Trophoblast cell (in vitro differentiated cells and primary cell): ENCODE data around the gene UNC13B.

Experiments
- DNase-seq, 2 donors: peaks; one replicate each; pipeline ENCODE4 v3.0.0-alpha.2; 2016
- H2AFZ ChIP-seq: 2 replicates; pipeline ENCODE4 v1.6.1; 2013; ENCODE audit warnings: low read length, moderate library complexity, mild to moderate bottlenecking; ENCODE audit not compliant: insufficient read depth, poor library complexity
- H2AK5ac ChIP-seq: 2 replicates; pipeline ENCODE4 v1.6.1; 2013; ENCODE audit warnings: mild to moderate bottlenecking, low read length
- H2BK120ac ChIP-seq: 2 replicates; pipeline ENCODE4 v1.6.1; 2013; ENCODE audit warnings: low read length, mild to moderate bottlenecking, moderate library complexity; ENCODE audit not compliant: insufficient read depth, poor library complexity
- H2BK12ac ChIP-seq: 2 replicates; pipeline ENCODE4 v1.6.1; 2013; ENCODE audit warnings: mild to moderate bottlenecking, low read length, moderate library complexity
- H2BK5ac ChIP-seq: 2 replicates; pipeline ENCODE4 v1.6.1; 2013; ENCODE audit warnings: low read length, low read depth, moderate library complexity, mild to moderate bottlenecking; ENCODE audit not compliant: poor library complexity
- H3K14ac ChIP-seq: 2 replicates; pipeline ENCODE4 v1.6.1; 2013; ENCODE audit warnings: mild to moderate bottlenecking, low read length
- H3K18ac ChIP-seq: 2 replicates; pipeline ENCODE4 v1.6.1; 2013; ENCODE audit warnings: mild to moderate bottlenecking, low read length
- H3K23ac ChIP-seq: 2 replicates; pipeline ENCODE4 v1.6.1; 2013; ENCODE audit warnings: low read length
- H3K27ac ChIP-seq: 2 replicates; pipeline ENCODE4 v1.5.1; 2013; ENCODE audit warnings: low read depth, mild to moderate bottlenecking, inconsistent platforms, low read length, moderate library complexity
- H3K27me3 ChIP-seq: 2 replicates; pipeline ENCODE4 v1.6.1; 2013; ENCODE audit warnings: inconsistent platforms, mild to moderate bottlenecking, low read length, moderate library complexity; ENCODE audit not compliant: insufficient read depth
- H3K36me3 ChIP-seq, 2 experiments: 1 replicate in 1 of 2; 2 replicates in 1 of 2; pipeline ENCODE4 v1.6.1; 2013; ENCODE audit warnings: low read length in 2 of 2, mild to moderate bottlenecking in 2 of 2, moderate library complexity in 1 of 2; ENCODE audit not compliant: insufficient read depth in 2 of 2, control insufficient read depth in 1 of 2
- H3K4ac ChIP-seq: 2 replicates; pipeline ENCODE4 v1.6.1; 2013; ENCODE audit warnings: low read depth, mild to moderate bottlenecking, low read length, moderate library complexity
- H3K4me1 ChIP-seq, 2 experiments: 1 replicate in 1 of 2; 2 replicates in 1 of 2; pipeline ENCODE4 v1.6.1; 2013; ENCODE audit warnings: low read length in 2 of 2, mild to moderate bottlenecking in 2 of 2, moderate library complexity in 1 of 2; ENCODE audit not compliant: insufficient read depth in 2 of 2, control insufficient read depth in 1 of 2
- H3K4me2 ChIP-seq: 2 replicates; pipeline ENCODE4 v1.6.1; 2013; ENCODE audit warnings: inconsistent platforms, mild to moderate bottlenecking, low read length, moderate library complexity
- H3K4me3 ChIP-seq: 2 replicates; pipeline ENCODE4 v1.5.1; 2013; ENCODE audit warnings: mild to moderate bottlenecking, low read depth, low read length, inconsistent platforms
- H3K79me1 ChIP-seq: one replicate; pipeline ENCODE4 v1.6.1; 2013; ENCODE audit warnings: low read length
- H3K79me2 ChIP-seq: 2 replicates; pipeline ENCODE4 v1.6.1; 2013; ENCODE audit warnings: low read length, mild to moderate bottlenecking; ENCODE audit not compliant: control insufficient read depth, insufficient read depth, poor library complexity
- H3K9ac ChIP-seq: 2 replicates; pipeline ENCODE4 v1.6.1; 2013; ENCODE audit warnings: mild to moderate bottlenecking, low read length
- H3K9me3 ChIP-seq: 2 replicates; pipeline ENCODE4 v1.6.1; 2013; ENCODE audit warnings: low read depth, mild to moderate bottlenecking, control low read depth, inconsistent platforms, low read length; ENCODE audit not compliant: insufficient read depth
- H4K12ac ChIP-seq: 2 replicates; pipeline ENCODE4 v1.6.1; 2013; ENCODE audit warnings: low read depth, mild to moderate bottlenecking, low read length, moderate library complexity
- H4K8ac ChIP-seq: 2 replicates; pipeline ENCODE4 v1.6.1; 2013; ENCODE audit warnings: low read depth, mild to moderate bottlenecking, low read length, moderate library complexity
- H4K91ac ChIP-seq: one replicate; pipeline ENCODE4 v1.6.1; 2013; ENCODE audit warnings: low read depth, mild to moderate bottlenecking, low read length, moderate library complexity
- WGBS: extraction: QIAGEN DNeasy Blood & Tissue Kit; methylation state at CpG from one replicate; pipeline ENCODE4 v1.1.7; 2013; ENCODE audit warnings: missing lambda C conversion rate; ENCODE audit not compliant: insufficient read length, insufficient coverage; ENCODE audit errors: extremely low coverage; 5-methylcytosine and 5-hydroxymethylcytosine counted together

UNC13B gene

DNA sequence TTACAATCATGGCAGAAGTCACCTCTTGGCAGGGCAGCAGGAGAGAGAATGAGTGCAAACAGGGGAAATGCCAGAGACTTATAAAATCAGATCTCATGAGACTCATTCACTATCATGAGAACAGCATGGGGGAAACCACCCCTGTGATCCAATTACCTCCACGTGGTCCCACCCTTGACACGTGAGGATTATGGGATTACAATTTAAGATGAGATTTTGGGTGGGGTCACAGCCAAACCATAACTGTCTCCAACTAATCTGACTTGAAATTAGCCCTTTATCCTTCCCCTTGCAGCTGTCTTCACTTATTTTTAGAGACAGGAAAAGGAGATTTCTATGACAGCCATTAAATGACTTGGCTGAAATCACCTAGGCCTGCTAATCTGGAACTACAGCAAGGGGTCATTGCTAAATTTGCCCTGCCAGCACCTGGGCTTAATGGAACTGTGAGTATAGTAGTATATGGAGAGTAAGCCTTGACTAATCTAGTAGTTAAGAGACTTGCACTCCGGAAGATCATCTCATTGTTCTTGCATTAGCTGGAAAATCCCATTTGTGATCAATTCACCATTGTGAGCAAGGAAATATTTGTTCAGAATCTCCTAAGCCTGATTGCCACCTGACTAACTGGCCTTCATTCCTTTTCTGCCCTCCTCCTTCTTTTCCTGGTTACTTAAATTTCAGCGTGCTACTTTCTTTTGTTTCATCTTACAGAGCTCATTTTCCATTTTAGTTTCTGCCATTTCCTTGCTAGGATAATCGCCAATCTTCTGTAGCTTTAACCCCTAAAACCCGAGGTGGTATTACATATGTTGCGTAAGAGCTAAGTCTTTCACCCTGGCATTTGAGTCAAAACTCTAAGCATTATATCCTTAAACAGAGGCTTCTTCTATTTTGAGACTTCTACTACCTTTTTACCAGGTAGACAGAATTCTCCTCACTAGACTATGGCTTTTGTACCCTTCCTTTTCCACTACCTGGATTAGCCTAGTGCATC lies 262.8 kb downstream of the UNC13B start:
- no peak overlapping the region for H2AK5ac ChIP-seq
- no peak overlapping the region for H3K4me2 ChIP-seq
- no peak overlapping the region for H3K9ac ChIP-seq
- no peaks in the 10 kb centered on the region for H3K36me3 ChIP-seq
- H2BK5ac ChIP-seq = no peak overlapping the region
- no peak overlapping the region for H3K23ac ChIP-seq
- no peak for DNase-seq
- H3K27ac ChIP-seq = no peak overlapping the region
- no peak overlapping the region for H4K12ac ChIP-seq
- H4K91ac ChIP-seq = no peak overlapping the region
- H3K4ac ChIP-seq = no peak overlapping the region
- no peaks in the 10 kb centered on the region for H3K79me2 ChIP-seq
- H3K18ac ChIP-seq = no peak overlapping the region
- H3K14ac ChIP-seq = no peak overlapping the region
- no peaks in the 10 kb centered on the region for H3K27me3 ChIP-seq
- no peak overlapping the region for H4K8ac ChIP-seq
- no peak overlapping the region for H3K4me3 ChIP-seq
- no peak overlapping the region for H2AFZ ChIP-seq
- H2BK120ac ChIP-seq = no peak overlapping the region
- H3K4me1 ChIP-seq = no peaks in the 10 kb centered on the region
- no peak overlapping the region for H2BK12ac ChIP-seq
- H3K79me1 ChIP-seq = no peaks in the 10 kb centered on the region
- WGBS = no CpG with 5 or more reads among the region's 7 CpGs
- H3K9me3 ChIP-seq = no peaks in the 10 kb centered on the region

DNA sequence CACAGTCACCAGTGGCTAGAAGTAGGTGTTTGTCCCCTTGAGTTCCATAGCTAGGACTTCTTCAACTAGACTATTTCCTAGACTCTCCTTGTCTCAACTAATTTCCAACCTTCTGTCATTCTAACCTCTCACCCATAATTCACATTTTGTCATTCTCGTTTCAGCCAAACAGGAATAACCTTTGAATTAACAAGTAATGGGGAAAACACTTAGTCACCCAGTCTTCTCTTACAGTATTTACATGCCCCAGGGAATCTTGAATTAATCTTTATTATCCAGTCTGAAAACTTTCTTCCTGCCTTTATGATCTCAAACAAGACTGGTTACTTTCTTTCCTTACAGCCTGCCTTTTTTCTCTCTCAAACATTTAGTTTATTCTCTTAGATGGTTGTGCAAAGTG lies 264.8 kb downstream of the UNC13B start:
- DNase-seq = no peak
- no peak overlapping the region for H3K27ac ChIP-seq
- no peak overlapping the region for H4K8ac ChIP-seq
- H3K4me1 ChIP-seq = no peaks in the 10 kb centered on the region
- no peak overlapping the region for H3K4me3 ChIP-seq
- H3K23ac ChIP-seq = no peak overlapping the region
- H3K14ac ChIP-seq = no peak overlapping the region
- H3K79me1 ChIP-seq = no peaks in the 10 kb centered on the region
- no peak overlapping the region for H2AK5ac ChIP-seq
- WGBS = no CpG with 5 or more reads among the region's 1 CpG
- H3K4me2 ChIP-seq = no peak overlapping the region
- no peaks in the 10 kb centered on the region for H3K9me3 ChIP-seq
- no peak overlapping the region for H2BK5ac ChIP-seq
- no peak overlapping the region for H4K12ac ChIP-seq
- H3K27me3 ChIP-seq = no peaks in the 10 kb centered on the region
- no peak overlapping the region for H4K91ac ChIP-seq
- no peaks in the 10 kb centered on the region for H3K36me3 ChIP-seq
- H3K9ac ChIP-seq = no peak overlapping the region
- no peak overlapping the region for H2AFZ ChIP-seq
- no peak overlapping the region for H2BK12ac ChIP-seq
- no peak overlapping the region for H2BK120ac ChIP-seq
- no peak overlapping the region for H3K4ac ChIP-seq
- no peak overlapping the region for H3K18ac ChIP-seq
- no peaks in the 10 kb centered on the region for H3K79me2 ChIP-seq

GRCh38 chr9:35431467-35431866 lies 269.7 kb downstream of the UNC13B start:
- no peak overlapping the region for H3K4me3 ChIP-seq
- no peak overlapping the region for H4K91ac ChIP-seq
- H3K23ac ChIP-seq = no peak overlapping the region

DNA sequence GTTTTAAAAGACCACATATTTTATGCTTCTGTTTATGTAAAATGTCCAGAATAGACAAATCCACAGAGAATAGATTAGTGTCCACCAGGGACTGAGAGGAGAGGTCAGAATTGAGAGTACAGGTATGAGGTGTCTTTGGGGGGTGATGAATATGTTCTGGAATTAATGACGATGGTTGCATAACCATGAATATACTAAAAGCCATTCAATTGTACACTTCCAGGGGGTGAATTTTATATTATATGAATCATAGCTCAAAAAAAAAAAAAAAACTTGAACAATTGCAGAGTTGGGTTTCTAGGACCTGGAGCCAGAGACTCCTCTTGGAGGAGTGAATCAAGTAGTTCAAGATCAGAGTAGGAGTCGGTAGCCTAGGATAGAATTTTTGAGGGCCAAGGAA lies 270.3 kb downstream of the UNC13B start:
- H2AFZ ChIP-seq = no peak overlapping the region
- H3K23ac ChIP-seq = no peak overlapping the region
- WGBS = no CpG with 5 or more reads among the region's 2 CpGs
- no peak overlapping the region for H3K27ac ChIP-seq
- no peak overlapping the region for H4K8ac ChIP-seq
- no peak overlapping the region for H4K12ac ChIP-seq
- H3K79me2 ChIP-seq = no peaks in the 10 kb centered on the region
- no peak overlapping the region for H2BK12ac ChIP-seq
- no peak overlapping the region for H3K14ac ChIP-seq
- H2AK5ac ChIP-seq = no peak overlapping the region
- no peak overlapping the region for H2BK5ac ChIP-seq
- H3K4me3 ChIP-seq = no peak overlapping the region
- no peak overlapping the region for H3K4ac ChIP-seq
- no peak overlapping the region for H3K18ac ChIP-seq
- no peak overlapping the region for H3K9ac ChIP-seq
- no peaks in the 10 kb centered on the region for H3K79me1 ChIP-seq
- H3K36me3 ChIP-seq = no peaks in the 10 kb centered on the region
- no peak overlapping the region for H2BK120ac ChIP-seq
- H3K4me1 ChIP-seq = no peaks in the 10 kb centered on the region
- no peak for DNase-seq
- H3K27me3 ChIP-seq = no peaks in the 10 kb centered on the region
- H3K4me2 ChIP-seq = no peak overlapping the region
- no peak overlapping the region for H4K91ac ChIP-seq
- H3K9me3 ChIP-seq = no peaks in the 10 kb centered on the region

More at GRCh38 chr9:35431467-35431866, 269.7 kb downstream of the UNC13B start:
- Histone ChIP-seq H4K8ac (no peak overlapping the region), H4K12ac (no peak overlapping the region), H3K4me1 (no peaks in the 10 kb centered on the region), H2BK5ac (no peak overlapping the region), H3K9me3 (no peaks in the 10 kb centered on the region), H2AK5ac (no peak overlapping the region), H2BK12ac (no peak overlapping the region), H3K79me1 (no peaks in the 10 kb centered on the region), H3K36me3 (no peaks in the 10 kb centered on the region), H3K4ac (no peak overlapping the region), H2BK120ac (no peak overlapping the region), H3K27ac (no peak overlapping the region), H3K18ac (no peak overlapping the region), H3K27me3 (no peaks in the 10 kb centered on the region), H2AFZ (no peak overlapping the region), H3K14ac (no peak overlapping the region), H3K4me2 (no peak overlapping the region), H3K79me2 (no peaks in the 10 kb centered on the region), H3K9ac (no peak overlapping the region)
- no peak for DNase-seq
- no CpG with 5 or more reads among the region's 1 CpG for WGBS
